Transverse colon (tissue), 4 donors: Measurements from ENCODE around the gene UAP1L1. TPM values are rescaled to one million over a fixed set of nuclear protein-coding genes. Genes with fewer than 3 reads are reported as not detected.
A peak's percentile ranks its signal among the peaks of the same experiment; 100 is the strongest.

Experiments used
- DNase-seq: peaks from one replicate; pipeline ENCODE4 v3.0.0-alpha.2; 2019
- H3K27ac ChIP-seq, 4 donors: fragments of 200-600 bp; sonication (generic); 2 replicates each; pipeline ENCODE4 v1.5.1; 2016 to 2018; ENCODE audit warnings: inconsistent platforms in 4 of 4
- H3K27me3 ChIP-seq: fragments of 200-600 bp; sonication (generic); 2 replicates; pipeline ENCODE4 v1.5.1; 2017; ENCODE audit warnings: inconsistent platforms
- H3K36me3 ChIP-seq, 4 donors: fragments of 200-600 bp; sonication (generic); 2 replicates each; pipeline ENCODE4 v1.5.1; 2017 to 2019; ENCODE audit warnings: inconsistent platforms in 4 of 4
- H3K4me1 ChIP-seq, 4 donors: fragments of 200-600 bp; sonication (generic); 2 replicates each; pipeline ENCODE4 v1.5.1; 2017 to 2020; ENCODE audit warnings: inconsistent platforms in 4 of 4
- H3K4me3 ChIP-seq, 4 donors: fragments of 200-600 bp; sonication (generic); 1 replicate in 1 of 4; 2 replicates in 3 of 4; pipeline versions ENCODE4 v1.5.1 to v1.6.1; 2017 to 2019; ENCODE audit warnings: inconsistent platforms in 4 of 4
- H3K9me3 ChIP-seq, 2 donors: fragments of 200-600 bp; sonication (generic); 2 replicates each; pipeline ENCODE4 v1.5.1; 2017 to 2019; ENCODE audit warnings: inconsistent platforms in 2 of 2
- EP300 ChIP-seq: sonication (generic); formaldehyde crosslinking; IDR thresholded peaks from one replicate; pipeline ENCODE4 v1.6.1; 2017; ENCODE audit warnings: antibody characterized with exemption, low read depth
- POLR2A ChIP-seq: fragments of 450-650 bp; IDR thresholded peaks from one replicate; pipeline ENCODE4 v1.6.1; 2016; ENCODE audit warnings: antibody characterized with exemption, mild to moderate bottlenecking, moderate library complexity
- POLR2AphosphoS5 ChIP-seq, 3 donors: sonication (generic); formaldehyde crosslinking; IDR thresholded peaks; one replicate each; pipeline ENCODE4 v1.6.1; 2016; ENCODE audit warnings: antibody characterized with exemption in 3 of 3
- WGBS, 2 donors: methylation state at CpG; one replicate each; pipeline ENCODE4 v1.1.5; 2018; ENCODE audit warnings: low coverage in 1 of 2; 5-methylcytosine and 5-hydroxymethylcytosine counted together
- in situ Hi-C, 4 donors: fragments of 200-750 bp; cut with MboI; loops; one replicate each; pipeline versions ENCODE4 v1.15.0 to v1.15.1; 2017; ENCODE audit warnings: low sequenced_read_pairs in 3 of 4, low pct_ligation_motif_present in 1 of 4, low pct_unique_long_range_greater_than_20kb in 1 of 4
- intact Hi-C: fragments of 100-400 bp; cut with DNase I; formaldehyde crosslinking; loops from one replicate; pipeline ENCODE4 v1.15.1; 2023; ENCODE audit warnings: low total_unique reads
- total RNA-seq, 4 donors: library from RNA; depleted of rRNA; stranded (reverse); fragments of >200 nt; gene quantifications; one replicate each; pipeline ENCODE4 v1.1.0, GENCODE V29; 2016
- TF ChIP-seq, protein P1 (sequence below), 5 experiments: fragments of 200-600 bp in 3 of 5; fragments of 450-650 bp in 2 of 5; sonication (generic) in 3 of 5; IDR thresholded peaks; 1 replicate in 2 of 5; 2 replicates in 3 of 5; pipeline ENCODE4 v1.5.1; 2016 to 2017; ENCODE audit warnings: antibody characterized with exemption in 5 of 5, inconsistent platforms in 3 of 5, mild to moderate bottlenecking in 2 of 5, moderate library complexity in 1 of 5

The UAP1L1 gene
- total RNA-seq, 4 donors from 2014 or later = 6.4 to 28.8 (median 11.7) TPM

DNA sequence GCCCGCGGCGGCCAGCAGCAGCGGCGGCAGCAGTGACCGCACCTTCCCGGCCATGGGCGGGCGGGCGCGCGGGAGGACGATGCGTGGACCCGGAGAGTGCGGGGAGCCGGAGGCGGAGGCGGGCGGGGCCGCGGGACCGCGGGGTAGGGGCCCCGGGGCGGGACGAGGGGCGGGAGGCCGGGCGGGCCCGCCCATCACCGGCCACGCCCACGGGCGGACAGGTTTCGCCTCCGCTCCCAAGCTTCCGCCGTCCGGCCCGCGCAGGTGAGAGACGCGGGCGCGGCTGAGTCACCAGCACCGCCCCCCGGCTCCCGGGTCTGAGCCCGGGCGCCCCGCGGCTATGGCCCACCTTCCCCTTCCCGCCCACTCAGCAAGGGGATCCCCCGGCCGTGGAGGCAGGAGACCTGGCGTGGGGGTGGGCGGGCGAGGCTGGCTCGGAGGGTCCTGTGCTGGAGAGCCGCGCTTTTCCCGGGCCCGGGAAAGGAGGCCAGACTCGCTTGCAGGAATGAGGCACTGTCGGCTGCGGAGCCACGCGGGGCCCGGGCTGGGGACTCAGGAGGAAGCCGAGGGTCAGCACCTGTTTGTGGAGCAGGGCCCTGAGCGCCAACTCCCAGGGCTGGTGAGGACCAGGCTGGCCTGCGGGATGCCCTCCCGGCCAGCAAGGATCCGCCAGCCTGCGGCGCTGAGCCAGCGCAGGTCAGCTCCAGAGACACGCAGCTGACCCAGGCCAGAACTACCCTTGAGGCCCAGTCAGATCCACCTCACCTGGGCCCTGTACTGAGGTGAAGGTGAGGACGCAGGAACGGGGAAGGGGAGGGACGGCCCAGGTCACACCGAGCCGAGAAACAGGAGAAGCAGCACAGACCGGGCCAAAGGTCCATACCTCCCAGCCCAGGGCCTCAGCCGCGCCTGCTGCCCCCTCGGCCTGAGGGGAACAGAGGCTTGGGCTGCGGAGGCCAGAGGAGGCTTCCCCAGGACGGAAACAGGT is 23.1 kb upstream of the UAP1L1 start, which contains the start of gene ENTPD2:
ENTPD2 (minus strand) TSS at position 118 of the 988 bp plus-strand sequence; CDS start at position 54, 64 bp downstream.
- no peaks in the 10 kb centered on the region for H3K36me3 ChIP-seq
- peak; percentile 72 to 89 (median 82) for TF ChIP-seq POLR2AphosphoS5 (IDR thresholded peaks at IDR 0.05)
- TF ChIP-seq EP300 = no peak
- TF ChIP-seq POLR2A = peak; percentile 78
- H3K27ac ChIP-seq = peak within 1 kb of the TSS; percentile 80 to 89 (median 86)
- H3K9me3 ChIP-seq = no peaks in the 10 kb centered on the region
- H3K4me3 ChIP-seq = peak within 1 kb of the TSS in 3 of 4 donors; percentile 34 to 55 (median 51)
- peak; percentile 87 for DNase-seq
- in situ Hi-C loops = no loop called here
- intact Hi-C loops = no loop called here
- peaks cover 38% of the 10 kb centered on the region for H3K27me3 ChIP-seq
- 27% methylated on average over 44 of the region's 90 CpGs; no CpG with 5 or more reads in 1 of the 2 donors for WGBS, 2 donors
- H3K4me1 ChIP-seq = peaks cover 26 to 59% (median 47%) of the 10 kb centered on the region in 4 donors

DNA sequence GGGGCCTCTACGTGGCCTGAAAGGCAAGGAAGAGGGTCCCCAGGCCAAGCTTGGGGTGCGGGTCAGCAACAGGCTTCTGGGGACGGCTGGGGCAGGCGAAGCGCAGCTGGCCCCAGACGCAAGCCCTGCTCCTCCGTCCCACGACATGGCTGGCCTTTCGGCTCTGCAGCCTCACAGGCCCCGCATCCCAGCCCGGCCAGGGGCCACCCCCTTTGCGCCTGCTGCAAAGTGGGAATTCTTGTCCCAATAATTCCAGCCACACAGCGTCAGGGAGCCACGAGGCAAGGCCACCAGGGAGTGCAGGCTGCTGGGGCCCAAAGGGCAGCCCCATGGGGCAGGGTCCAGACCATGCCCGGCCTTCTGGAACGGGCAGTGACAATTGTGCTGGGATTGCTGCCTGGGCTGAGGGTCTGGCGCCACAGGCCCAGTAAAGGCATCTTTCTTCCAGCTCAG is 22.4 kb upstream of the UAP1L1 start:
- Histone ChIP-seq H3K4me3 (peak overlapping the region in 2 of 4 donors; percentile 51 to 55), H3K36me3 (no peaks in the 10 kb centered on the region), H3K9me3 (no peaks in the 10 kb centered on the region), H3K4me1 (peaks cover 26 to 59% (median 47%) of the 10 kb centered on the region in 4 donors), H3K27ac (peak overlapping the region; percentile 80 to 89 (median 86)), H3K27me3 (peaks cover 31% of the 10 kb centered on the region)
- WGBS, 2 donors = 56% methylated on average over 11 of the region's 17 CpGs; no CpG with 5 or more reads in 1 of the 2 donors
- no peak for DNase-seq
- TF ChIP-seq, protein P1, sequence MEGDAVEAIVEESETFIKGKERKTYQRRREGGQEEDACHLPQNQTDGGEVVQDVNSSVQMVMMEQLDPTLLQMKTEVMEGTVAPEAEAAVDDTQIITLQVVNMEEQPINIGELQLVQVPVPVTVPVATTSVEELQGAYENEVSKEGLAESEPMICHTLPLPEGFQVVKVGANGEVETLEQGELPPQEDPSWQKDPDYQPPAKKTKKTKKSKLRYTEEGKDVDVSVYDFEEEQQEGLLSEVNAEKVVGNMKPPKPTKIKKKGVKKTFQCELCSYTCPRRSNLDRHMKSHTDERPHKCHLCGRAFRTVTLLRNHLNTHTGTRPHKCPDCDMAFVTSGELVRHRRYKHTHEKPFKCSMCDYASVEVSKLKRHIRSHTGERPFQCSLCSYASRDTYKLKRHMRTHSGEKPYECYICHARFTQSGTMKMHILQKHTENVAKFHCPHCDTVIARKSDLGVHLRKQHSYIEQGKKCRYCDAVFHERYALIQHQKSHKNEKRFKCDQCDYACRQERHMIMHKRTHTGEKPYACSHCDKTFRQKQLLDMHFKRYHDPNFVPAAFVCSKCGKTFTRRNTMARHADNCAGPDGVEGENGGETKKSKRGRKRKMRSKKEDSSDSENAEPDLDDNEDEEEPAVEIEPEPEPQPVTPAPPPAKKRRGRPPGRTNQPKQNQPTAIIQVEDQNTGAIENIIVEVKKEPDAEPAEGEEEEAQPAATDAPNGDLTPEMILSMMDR (IDR thresholded peaks at IDR 0.05) = no peak
- TF ChIP-seq POLR2AphosphoS5 (IDR thresholded peaks at IDR 0.05) (no peak), POLR2A (no peak), EP300 (no peak)
- in situ Hi-C loops = no loop called here
- intact Hi-C loops = no loop called here

DNA sequence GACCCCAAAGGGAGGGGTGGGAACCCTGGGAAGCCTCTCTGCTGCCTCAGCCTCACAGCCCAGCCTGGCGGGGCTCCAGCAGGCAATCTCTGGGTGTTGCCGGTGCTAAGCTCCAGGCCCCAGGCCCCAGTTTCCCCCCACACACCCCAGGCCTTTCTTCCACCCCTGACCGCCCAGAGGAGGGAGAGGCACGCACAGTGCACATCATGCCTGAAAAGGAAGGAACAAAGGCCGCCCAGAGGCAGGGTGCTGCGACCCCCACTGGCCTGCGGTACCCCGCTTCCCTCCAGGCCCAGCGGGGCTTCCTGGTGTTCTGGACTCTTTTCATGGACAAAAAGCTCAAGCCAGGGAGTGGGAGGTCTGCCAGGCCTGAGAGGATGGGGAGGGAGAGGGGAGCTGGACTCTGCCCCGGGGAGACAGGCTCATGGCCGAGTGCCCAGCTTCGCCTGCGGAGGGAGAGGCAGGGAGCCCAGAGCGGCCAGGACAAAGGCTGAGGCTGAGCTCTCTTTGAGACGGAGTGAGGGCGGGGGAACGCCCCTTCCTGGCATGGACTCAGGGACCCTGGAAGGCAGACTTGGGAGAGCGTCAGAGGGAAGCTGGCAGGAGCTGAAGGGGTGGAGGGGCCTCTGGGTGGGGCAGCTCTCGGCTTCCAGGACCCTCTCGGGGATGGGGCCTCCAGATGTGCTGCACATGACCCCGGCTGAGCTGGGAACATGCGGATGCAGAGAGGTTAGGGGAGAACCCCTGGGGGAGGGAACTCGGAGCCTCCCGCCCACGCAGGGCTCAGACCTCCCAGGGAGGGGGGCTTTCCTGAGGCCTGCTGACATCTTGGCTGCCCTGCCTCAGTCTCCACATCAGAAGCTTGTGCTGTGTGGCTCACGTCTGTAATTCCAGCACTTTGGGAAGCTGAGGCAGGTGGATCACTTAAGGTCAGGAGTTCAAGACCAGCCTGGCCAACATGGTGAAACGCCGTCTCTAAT is 21.6 kb upstream of the UAP1L1 start:
- 40 to 43% methylated on average over 1 to 25 of the region's 28 CpGs for WGBS, 2 donors
- H3K27me3 ChIP-seq = peaks cover 31% of the 10 kb centered on the region
- H3K27ac ChIP-seq = peak overlapping the region; percentile 80 to 89 (median 86)
- H3K4me1 ChIP-seq = peaks cover 26 to 59% (median 47%) of the 10 kb centered on the region in 4 donors
- no peaks in the 10 kb centered on the region for H3K9me3 ChIP-seq
- intact Hi-C loops = no loop called here
- in situ Hi-C loops = no loop called here
- DNase-seq = peak; percentile 94
- no peaks in the 10 kb centered on the region for H3K36me3 ChIP-seq
- TF ChIP-seq, protein P1 (IDR thresholded peaks at IDR 0.05) = no peak
- TF ChIP-seq EP300 (no peak), POLR2AphosphoS5 (IDR thresholded peaks at IDR 0.05) (peak; percentile 15 to 71 (median 46)), POLR2A (no peak)
- H3K4me3 ChIP-seq = peak overlapping the region in 1 of 4 donors; percentile 22

DNA sequence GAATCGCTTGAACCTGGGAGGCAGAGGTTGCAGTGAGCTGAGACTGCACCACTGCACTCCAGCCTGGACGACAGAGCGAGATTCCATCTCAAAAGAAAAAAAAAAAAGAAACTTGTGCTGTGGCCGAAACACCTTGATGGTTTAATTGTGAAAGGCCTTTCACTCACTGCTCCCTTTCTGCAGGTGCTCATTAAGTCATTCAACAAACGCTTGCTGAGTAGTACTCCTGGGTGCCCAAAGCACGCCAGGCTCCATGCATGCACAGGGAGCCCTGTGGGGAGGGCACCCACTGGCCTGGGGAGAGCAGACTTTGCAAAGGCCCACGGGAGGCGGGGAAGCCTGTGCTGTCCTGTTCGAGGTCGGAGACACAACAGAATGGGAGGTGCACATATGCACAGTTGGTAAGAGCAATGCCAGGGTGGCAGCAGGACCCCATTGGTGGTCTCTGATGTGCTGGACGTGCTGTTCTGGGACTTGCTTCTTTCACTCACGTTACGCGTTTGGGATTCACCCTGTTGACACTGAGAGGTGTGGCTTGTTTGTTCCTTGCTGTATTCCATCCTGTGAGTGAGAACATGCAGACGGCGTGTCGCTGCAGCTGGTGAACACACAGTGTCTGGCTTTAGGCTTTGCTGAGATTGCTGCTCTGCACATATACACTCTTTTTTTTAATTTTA is 20.4 kb upstream of the UAP1L1 start:
- TF ChIP-seq, protein P1 (IDR thresholded peaks at IDR 0.05) = no peak
- peak in 2 of 3 donors; percentile 32 to 41 for TF ChIP-seq POLR2AphosphoS5 (IDR thresholded peaks at IDR 0.05)
- Histone ChIP-seq H3K9me3 (no peaks in the 10 kb centered on the region), H3K27ac (peak overlapping the region in 1 of 4 donors; percentile 89), H3K36me3 (no peaks in the 10 kb centered on the region), H3K4me1 (peaks cover 26 to 59% (median 47%) of the 10 kb centered on the region in 4 donors), H3K27me3 (peaks cover 24% of the 10 kb centered on the region), H3K4me3 (no peak overlapping the region)
- WGBS, 2 donors = 54 to 78% methylated on average over 3 to 17 of the region's 17 CpGs
- in situ Hi-C loops (no loop called here), intact Hi-C loops (no loop called here)
- DNase-seq = peak; percentile 50
